Right lobe of liver (tissue), 6 donors: ENCODE results near the gene MSN. TPM values are rescaled to one million over a fixed set of nuclear protein-coding genes. Genes with fewer than 3 reads are reported as not detected.
A peak's percentile ranks its signal among the peaks of the same experiment; 100 is the strongest.

Experiments
- ATAC-seq, 4 donors: fragments of 200-7000 bp; cut with Tn5 transposase; one replicate each; pipeline ENCODE4 v1.9.1; 2020; ENCODE audit warnings: mild to moderate bottlenecking in 4 of 4, moderate library complexity in 4 of 4
- DNase-seq, 3 donors: peaks; one replicate each; pipeline ENCODE4 v3.0.0-alpha.2; 2020
- H3K27ac ChIP-seq, 3 donors: fragments of 200-600 bp; one replicate each; pipeline ENCODE4 v1.8.0; 2022
- H3K27me3 ChIP-seq, 2 donors: fragments of 200-600 bp; one replicate each; pipeline ENCODE4 v1.8.0; 2022
- H3K36me3 ChIP-seq, 4 donors: fragments of 200-600 bp; sonication (generic) in 1 of 4; one replicate each; pipeline versions ENCODE4 v1.5.1 to v1.8.0; 2017 to 2022; ENCODE audit warnings: control low read depth in 1 of 4
- H3K4me1 ChIP-seq, 4 donors: fragments of 200-600 bp; sonication (generic) in 1 of 4; one replicate each; pipeline versions ENCODE4 v1.5.1 to v1.8.0; 2017 to 2022; ENCODE audit warnings: control low read depth in 1 of 4
- H3K4me3 ChIP-seq, 3 donors: fragments of 200-600 bp; one replicate each; pipeline ENCODE4 v1.8.0; 2022
- H3K9me3 ChIP-seq, 4 donors: fragments of 200-600 bp; sonication (generic) in 1 of 4; one replicate each; pipeline versions ENCODE4 v1.5.1 to v1.8.0; 2017 to 2022; ENCODE audit warnings: control low read depth in 1 of 4
- POLR2A ChIP-seq: fragments of 450-650 bp; IDR thresholded peaks from one replicate; pipeline ENCODE4 v1.6.1; 2017; ENCODE audit warnings: antibody characterized with exemption, mild to moderate bottlenecking
- WGBS: methylation state at CpG from one replicate; pipeline ENCODE4 v1.1.6; 2018; ENCODE audit warnings: low coverage, low lambda C conversion rate; ENCODE audit not compliant: insufficient coverage; ENCODE audit errors: missing lambda C conversion rate; 5-methylcytosine and 5-hydroxymethylcytosine counted together
- intact Hi-C, 2 donors: fragments of 100-400 bp; cut with DNase I; formaldehyde crosslinking; loops; one replicate each; pipeline versions ENCODE4 v1.11.2 to v1.14.1; 2022
- total RNA-seq, 6 experiments: library from RNA; depleted of rRNA in 2 of 6; stranded (reverse); fragments of >200 nt in 2 of 6; fragmentation: NEBNext Ultra II Directional in 3 of 6; extraction: Animal tissue kit (Norgen Biotek cat#: 25700) in 3 of 6; gene quantifications; one replicate each; pipeline versions ENCODE4 v1.1.0 to v1.2.4, GENCODE V29; 2016 to 2023
- TF ChIP-seq, protein P1 (sequence below), 4 donors: fragments of 200-600 bp in 3 of 4; fragments of 450-650 bp in 1 of 4; IDR thresholded peaks; one replicate each; pipeline versions ENCODE4 v1.5.1 to v1.8.0; 2016 to 2022; ENCODE audit warnings: antibody characterized with exemption in 4 of 4, mild to moderate bottlenecking in 2 of 4
- donor health status: DM: no; HTN: yes; CAD: no.
- donor health status: DM: no; HTN: no; CAD: no.
- donor health status: DM: no; HTN: no; CAD: no.
- donor health status: DM: no; HTN: yes; CAD: no.
- donor health status: DM: no; HTN: yes; CAD: no.

Gene MSN
- total RNA-seq, 6 experiments from 2014 or later = 63.6 to 150 (median 104) TPM

GRCh38 chrX:65731684-65732289 is 64.3 kb downstream of the MSN start:
- ATAC-seq = no peak
- peaks cover 0 to 62% (median 12%) of the 10 kb centered on the region in 4 donors for H3K36me3 ChIP-seq

DNA sequence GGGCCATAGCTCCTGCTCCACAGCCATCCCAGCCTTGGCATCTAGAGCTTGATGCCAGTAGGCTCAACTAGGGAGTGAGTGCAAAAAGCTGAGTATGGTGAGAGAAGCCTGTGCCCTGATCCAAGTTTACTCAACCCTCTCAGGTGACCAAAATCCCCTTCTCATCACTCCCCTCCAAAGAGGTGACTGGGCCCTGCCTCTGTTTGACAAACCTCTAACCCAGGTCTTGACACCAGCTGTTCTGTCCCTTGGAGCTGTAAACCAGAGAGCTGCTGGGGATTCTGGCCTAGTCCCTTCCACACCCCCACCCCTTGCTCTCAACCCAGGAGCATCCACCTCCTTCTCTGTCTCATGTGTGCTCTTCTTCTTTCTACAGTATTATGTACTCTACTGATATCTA is 73.5 kb downstream of the MSN start:
- H3K9me3 ChIP-seq = no peaks in the 10 kb centered on the region
- no peaks in the 10 kb centered on the region for H3K27me3 ChIP-seq
- intact Hi-C loops = no loop called here
- peaks cover 0 to 39% (median 10%) of the 10 kb centered on the region in 4 donors for H3K36me3 ChIP-seq
- TF ChIP-seq, protein P1, sequence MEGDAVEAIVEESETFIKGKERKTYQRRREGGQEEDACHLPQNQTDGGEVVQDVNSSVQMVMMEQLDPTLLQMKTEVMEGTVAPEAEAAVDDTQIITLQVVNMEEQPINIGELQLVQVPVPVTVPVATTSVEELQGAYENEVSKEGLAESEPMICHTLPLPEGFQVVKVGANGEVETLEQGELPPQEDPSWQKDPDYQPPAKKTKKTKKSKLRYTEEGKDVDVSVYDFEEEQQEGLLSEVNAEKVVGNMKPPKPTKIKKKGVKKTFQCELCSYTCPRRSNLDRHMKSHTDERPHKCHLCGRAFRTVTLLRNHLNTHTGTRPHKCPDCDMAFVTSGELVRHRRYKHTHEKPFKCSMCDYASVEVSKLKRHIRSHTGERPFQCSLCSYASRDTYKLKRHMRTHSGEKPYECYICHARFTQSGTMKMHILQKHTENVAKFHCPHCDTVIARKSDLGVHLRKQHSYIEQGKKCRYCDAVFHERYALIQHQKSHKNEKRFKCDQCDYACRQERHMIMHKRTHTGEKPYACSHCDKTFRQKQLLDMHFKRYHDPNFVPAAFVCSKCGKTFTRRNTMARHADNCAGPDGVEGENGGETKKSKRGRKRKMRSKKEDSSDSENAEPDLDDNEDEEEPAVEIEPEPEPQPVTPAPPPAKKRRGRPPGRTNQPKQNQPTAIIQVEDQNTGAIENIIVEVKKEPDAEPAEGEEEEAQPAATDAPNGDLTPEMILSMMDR (IDR thresholded peaks at IDR 0.05) = no peak
- TF ChIP-seq POLR2A = no peak
- H3K27ac ChIP-seq = no peak overlapping the region
- no peak overlapping the region for H3K4me3 ChIP-seq
- no peaks in the 10 kb centered on the region for H3K4me1 ChIP-seq
- DNase-seq (no peak), ATAC-seq (peak in 1 of 4 donors; percentile 8)

More at GRCh38 chrX:65731684-65732289, 64.3 kb downstream of the MSN start:
- DNase-seq = no peak
- intact Hi-C loops = no loop called here
- H3K27me3 ChIP-seq = no peaks in the 10 kb centered on the region
- WGBS = 50% methylated on average over 1 of the region's 1 CpG
- no peak overlapping the region for H3K4me3 ChIP-seq
- TF ChIP-seq, protein P1 (IDR thresholded peaks at IDR 0.05) = no peak
- no peak for TF ChIP-seq POLR2A
- no peaks in the 10 kb centered on the region for H3K4me1 ChIP-seq
- no peaks in the 10 kb centered on the region for H3K9me3 ChIP-seq
- no peak overlapping the region for H3K27ac ChIP-seq

- Histone ChIP-seq H3K27ac (no peak overlapping the region), H3K27me3 (no peaks in the 10 kb centered on the region), H3K36me3 (peaks cover 0 to 33% (median 7%) of the 10 kb centered on the region in 4 donors), H3K4me1 (no peaks in the 10 kb centered on the region), H3K9me3 (no peaks in the 10 kb centered on the region), H3K4me3 (no peak overlapping the region)
- TF ChIP-seq POLR2A = no peak
- TF ChIP-seq, protein P1 (IDR thresholded peaks at IDR 0.05) = no peak
- ATAC-seq = no peak
- intact Hi-C loops = no loop called here
- DNase-seq = no peak
- 63% methylated on average over 2 of the region's 2 CpGs for WGBS
Measured at GRCh38 chrX:65741823-65742222, 74.4 kb downstream of the MSN start.

DNA sequence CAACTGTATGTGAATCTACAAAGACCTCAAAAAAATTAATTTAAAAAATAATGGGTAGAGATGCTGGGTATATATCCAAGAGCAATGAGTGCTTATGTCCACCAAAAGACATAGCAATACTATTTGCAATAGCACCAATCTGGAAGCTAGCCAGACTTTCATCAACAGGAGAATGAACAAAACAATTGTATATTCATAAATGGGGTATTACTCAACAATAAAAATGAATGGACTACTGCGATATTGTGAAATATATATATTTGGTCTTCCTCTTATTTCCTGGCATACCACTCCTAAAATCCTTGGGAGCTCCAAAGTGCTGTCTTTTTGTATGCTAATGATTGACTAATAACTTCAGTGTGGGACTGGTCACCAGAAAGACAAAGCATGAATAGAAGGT is 77.5 kb downstream of the MSN start:
- H3K4me3 ChIP-seq = no peak overlapping the region
- DNase-seq (no peak), ATAC-seq (no peak)
- peaks cover 0 to 6% (median under 1%) of the 10 kb centered on the region in 4 donors for H3K36me3 ChIP-seq
- H3K27ac ChIP-seq = no peak overlapping the region
- H3K4me1 ChIP-seq = no peaks in the 10 kb centered on the region
- intact Hi-C loops = no loop called here
- H3K9me3 ChIP-seq = no peaks in the 10 kb centered on the region
- TF ChIP-seq POLR2A = no peak
- TF ChIP-seq, protein P1 (IDR thresholded peaks at IDR 0.05) = no peak
- H3K27me3 ChIP-seq = no peaks in the 10 kb centered on the region
- 71% methylated on average over 1 of the region's 1 CpG for WGBS
